NCI-H187 treated with DMSO at 0.1 percent for 48 hours (cell line): Measurements from ENCODE around the gene ARPP21.
A peak's percentile ranks its signal among the peaks of the same experiment; 100 is the strongest.

Experiments used
- DNase-seq: peaks from one replicate; lab custom pipeline; 2025; lab: John Stamatoyannopoulos, UW

The ARPP21 gene

GRCh38 chr3:35641920-35642527 is 2.7 kb downstream of the ARPP21 start:
- DNase-seq: no peak

GRCh38 chr3:35643495-35643894 is 4.2 kb downstream of the ARPP21 start:
- no peak for DNase-seq

- no peak for DNase-seq
Measured at GRCh38 chr3:35644451-35644850, 5.1 kb downstream of the ARPP21 start.

GRCh38 chr3:35645189-35645588 is 5.9 kb downstream of the ARPP21 start:
- no peak for DNase-seq

GRCh38 chr3:35646081-35646480 is 6.8 kb downstream of the ARPP21 start:
- DNase-seq: no peak

- DNase-seq: no peak
Measured at GRCh38 chr3:35647461-35647860, 8.1 kb downstream of the ARPP21 start.

- DNase-seq: no peak
Measured at GRCh38 chr3:35648347-35648746, 9.0 kb downstream of the ARPP21 start.

GRCh38 chr3:35649405-35649804 is 10.1 kb downstream of the ARPP21 start:
- DNase-seq: no peak

GRCh38 chr3:35651426-35651825 is 12.1 kb downstream of the ARPP21 start:
- DNase-seq: no peak

GRCh38 chr3:35651851-35652250 is 12.5 kb downstream of the ARPP21 start:
- DNase-seq: no peak

- DNase-seq: no peak
Measured at GRCh38 chr3:35653347-35653746, 14.0 kb downstream of the ARPP21 start.

- DNase-seq: no peak
Measured at GRCh38 chr3:35654476-35654875, 15.2 kb downstream of the ARPP21 start.

GRCh38 chr3:35658686-35659085 is 19.4 kb downstream of the ARPP21 start:
- no peak for DNase-seq

GRCh38 chr3:35659768-35660167 is 20.4 kb downstream of the ARPP21 start:
- peak; percentile 2 for DNase-seq

GRCh38 chr3:35663471-35663870 is 24.1 kb downstream of the ARPP21 start:
- DNase-seq: no peak

- DNase-seq: peak; percentile 42
Measured at GRCh38 chr3:35664460-35664919, 25.2 kb downstream of the ARPP21 start.

GRCh38 chr3:35665390-35666055 is 26.2 kb downstream of the ARPP21 start:
- DNase-seq: no peak

- no peak for DNase-seq
Measured at GRCh38 chr3:35666888-35667287, 27.6 kb downstream of the ARPP21 start.

- DNase-seq: no peak
Measured at GRCh38 chr3:35670408-35670965, 31.2 kb downstream of the ARPP21 start.

- no peak for DNase-seq
Measured at GRCh38 chr3:35671483-35671882, 32.2 kb downstream of the ARPP21 start.

GRCh38 chr3:35673017-35673416 is 33.7 kb downstream of the ARPP21 start:
- DNase-seq: no peak

GRCh38 chr3:35674451-35675109 is 35.3 kb downstream of the ARPP21 start:
- no peak for DNase-seq

GRCh38 chr3:35675206-35675605 is 35.9 kb downstream of the ARPP21 start:
- DNase-seq: no peak
